GM12875 (cell line): ENCODE data around the gene CSRNP3.

Experiments used
- H3K4me3 ChIP-seq: one replicate; pipeline ENCODE4 v1.5.1; 2011; ENCODE audit warnings: low read depth, low read length, control low read depth
- CTCF ChIP-seq: IDR thresholded peaks from 2 replicates; pipeline ENCODE4 v1.5.1; 2011; ENCODE audit warnings: low read depth, mild to moderate bottlenecking, control low read depth, inconsistent platforms, low read length, moderate library complexity, borderline replicate concordance; ENCODE audit not compliant: insufficient read depth

CSRNP3 gene

DNA sequence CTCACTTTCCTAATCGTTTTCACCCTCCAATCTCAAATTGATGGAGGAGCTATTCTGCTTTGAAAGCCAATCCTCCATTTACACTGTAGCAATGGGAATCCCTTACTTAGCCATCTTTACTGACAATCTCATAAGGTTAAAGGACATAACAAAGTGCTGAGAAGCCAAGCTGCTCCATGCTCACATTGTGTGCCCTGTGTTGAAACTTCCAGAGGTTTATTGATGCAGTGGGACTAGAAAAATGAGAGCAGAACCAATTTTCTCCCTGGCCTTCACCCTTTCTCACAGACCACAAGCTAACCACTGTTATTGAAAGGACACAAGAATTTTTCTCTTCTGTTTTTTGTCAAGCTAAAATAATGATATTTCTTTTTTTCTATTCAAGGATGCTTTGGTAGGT is 63.8 kb downstream of the CSRNP3 start:
- H3K4me3 ChIP-seq = no peak overlapping the region
- no peak for TF ChIP-seq CTCF

GRCh38 chr2:165535471-165535870 is 66.0 kb downstream of the CSRNP3 start:
- H3K4me3 ChIP-seq = no peak overlapping the region
- no peak for TF ChIP-seq CTCF

- no peak for TF ChIP-seq CTCF
- no peak overlapping the region for H3K4me3 ChIP-seq
Measured at GRCh38 chr2:165536851-165537499, 67.5 kb downstream of the CSRNP3 start.

DNA sequence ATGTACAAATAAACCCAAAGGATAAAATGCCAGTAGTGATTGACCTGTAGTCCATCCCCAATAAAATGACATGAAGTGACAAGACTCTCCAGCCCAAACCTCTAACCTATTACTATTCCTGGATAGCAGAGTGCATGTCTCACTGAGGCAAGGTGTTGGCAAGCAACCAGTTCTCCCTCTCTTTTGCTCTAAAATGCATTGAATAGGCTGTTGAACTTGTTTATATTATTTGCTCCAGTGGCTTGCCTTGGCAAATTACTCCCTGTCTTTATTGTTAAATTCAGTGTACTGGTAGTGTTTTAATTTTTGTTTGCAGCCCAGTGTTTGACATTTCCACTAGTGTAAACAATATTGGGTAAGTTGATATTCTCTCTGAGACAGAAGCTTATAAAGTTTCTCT is 70.5 kb downstream of the CSRNP3 start:
- no peak for TF ChIP-seq CTCF
- H3K4me3 ChIP-seq = no peak overlapping the region

- no peak for TF ChIP-seq CTCF
- no peak overlapping the region for H3K4me3 ChIP-seq
Measured at GRCh38 chr2:165544897-165545296, 75.4 kb downstream of the CSRNP3 start.

- TF ChIP-seq CTCF = no peak
- H3K4me3 ChIP-seq = no peak overlapping the region
Measured at GRCh38 chr2:165547900-165548299, 78.4 kb downstream of the CSRNP3 start.

DNA sequence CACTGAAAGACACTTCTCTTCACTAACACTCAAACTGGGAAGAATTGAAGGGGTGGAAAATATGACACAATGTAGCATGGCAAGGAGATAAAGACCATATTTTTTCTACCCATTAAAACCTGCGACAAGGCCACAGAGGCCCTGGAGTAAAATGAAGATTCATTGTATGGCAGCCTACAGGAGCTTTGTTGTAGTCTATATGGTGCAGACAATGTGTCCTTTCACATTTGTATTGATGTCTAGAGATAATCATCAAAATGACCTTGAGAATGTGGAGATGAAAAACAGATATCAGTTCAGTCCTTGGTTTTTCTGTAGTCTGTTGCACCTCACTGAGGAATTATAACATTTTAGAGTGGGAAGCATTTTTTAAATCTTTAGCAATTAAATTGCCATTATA is 80.1 kb downstream of the CSRNP3 start:
- no peak for TF ChIP-seq CTCF
- no peak overlapping the region for H3K4me3 ChIP-seq
